Rectal smooth muscle tissue (tissue), 1 donor: ENCODE data around the gene IL1F10.

Experiments used
- H3K27ac ChIP-seq: one replicate; pipeline ENCODE4 v1.7.0; 2013; ENCODE audit warnings: low read depth, low read length, inconsistent platforms
- H3K27me3 ChIP-seq: one replicate; pipeline ENCODE4 v1.7.0; 2013; ENCODE audit warnings: low read length; ENCODE audit not compliant: control insufficient read depth, insufficient read depth
- H3K36me3 ChIP-seq: one replicate; pipeline ENCODE4 v1.7.0; 2013; ENCODE audit warnings: low read length; ENCODE audit not compliant: control insufficient read depth, insufficient read depth
- H3K4me1 ChIP-seq: one replicate; pipeline ENCODE4 v1.7.0; 2013; ENCODE audit warnings: low read length; ENCODE audit not compliant: control insufficient read depth, insufficient read depth
- H3K4me3 ChIP-seq: one replicate; pipeline ENCODE4 v1.7.0; 2013; ENCODE audit warnings: low read length
- H3K9ac ChIP-seq: one replicate; pipeline ENCODE4 v1.7.0; 2013; ENCODE audit warnings: low read length

Gene IL1F10

DNA sequence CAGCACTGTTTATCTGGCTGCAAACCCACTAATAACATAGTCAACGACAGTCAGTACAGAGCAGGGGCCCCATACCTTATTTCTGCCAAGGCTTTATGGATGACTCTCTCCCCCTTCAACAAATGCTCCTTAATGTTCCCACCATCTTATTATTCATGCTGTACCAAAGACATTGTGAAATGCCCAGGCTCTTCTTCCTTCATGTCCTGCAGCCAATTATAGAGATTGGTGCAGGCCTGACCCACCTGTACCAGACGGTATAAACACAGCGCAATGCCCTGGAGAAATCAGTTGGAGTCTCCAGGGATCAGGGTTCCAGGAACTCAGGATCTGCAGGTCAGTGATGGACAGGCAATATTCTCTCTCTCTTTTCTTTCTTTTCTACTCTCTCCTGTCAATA is at the start of gene IL1F10:
TSS of gene IL1F10 (plus strand) at position 290 of the 400 bp plus-strand sequence. CDS start 4,769 bp downstream, outside the sequence.
- Histone ChIP-seq H3K9ac (no peak within 1 kb of the TSS), H3K4me3 (no peak within 1 kb of the TSS), H3K27ac (no peak within 1 kb of the TSS), H3K36me3 (no peaks in the 10 kb centered on the region), H3K4me1 (no peaks in the 10 kb centered on the region), H3K27me3 (no peaks in the 10 kb centered on the region)

GRCh38 chr2:113018509-113018908 is 49.3 kb upstream of the IL1F10 start:
- Histone ChIP-seq H3K4me3 (no peak overlapping the region), H3K27me3 (no peaks in the 10 kb centered on the region), H3K36me3 (no peaks in the 10 kb centered on the region), H3K9ac (no peak overlapping the region), H3K4me1 (no peaks in the 10 kb centered on the region), H3K27ac (no peak overlapping the region)

DNA sequence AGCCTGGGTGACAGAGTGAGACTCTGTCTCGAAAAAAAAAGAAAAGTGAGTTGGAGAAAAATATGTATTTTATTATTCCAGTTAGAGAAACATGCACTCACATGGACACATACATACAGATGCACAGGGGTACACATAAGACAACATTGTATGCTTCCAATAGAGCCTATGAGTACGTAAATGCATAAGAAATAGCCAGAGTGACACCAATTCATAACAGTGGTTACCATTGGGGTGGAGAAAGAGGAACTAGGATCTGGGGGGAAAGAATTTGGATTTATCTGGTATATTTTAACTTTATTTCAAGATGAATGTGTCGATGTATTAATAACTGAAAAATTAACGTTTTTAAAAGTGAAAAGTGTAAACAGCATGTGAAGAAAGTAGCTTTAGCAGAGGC is 46.5 kb upstream of the IL1F10 start:
- Histone ChIP-seq H3K27ac (no peak overlapping the region), H3K4me3 (no peak overlapping the region), H3K27me3 (no peaks in the 10 kb centered on the region), H3K9ac (no peak overlapping the region), H3K4me1 (no peaks in the 10 kb centered on the region), H3K36me3 (no peaks in the 10 kb centered on the region)

- Histone ChIP-seq H3K9ac (no peak overlapping the region), H3K4me3 (no peak overlapping the region), H3K36me3 (no peaks in the 10 kb centered on the region), H3K27me3 (peaks cover 5% of the 10 kb centered on the region), H3K4me1 (no peaks in the 10 kb centered on the region), H3K27ac (no peak overlapping the region)
Measured at GRCh38 chr2:113024764-113025163, 43.0 kb upstream of the IL1F10 start.

- no peak overlapping the region for H3K4me3 ChIP-seq
- no peak overlapping the region for H3K27ac ChIP-seq
- no peaks in the 10 kb centered on the region for H3K36me3 ChIP-seq
- peaks cover 5% of the 10 kb centered on the region for H3K27me3 ChIP-seq
- no peak overlapping the region for H3K9ac ChIP-seq
- H3K4me1 ChIP-seq, result no peaks in the 10 kb centered on the region
Measured at GRCh38 chr2:113025737-113026136, 42.0 kb upstream of the IL1F10 start.

DNA sequence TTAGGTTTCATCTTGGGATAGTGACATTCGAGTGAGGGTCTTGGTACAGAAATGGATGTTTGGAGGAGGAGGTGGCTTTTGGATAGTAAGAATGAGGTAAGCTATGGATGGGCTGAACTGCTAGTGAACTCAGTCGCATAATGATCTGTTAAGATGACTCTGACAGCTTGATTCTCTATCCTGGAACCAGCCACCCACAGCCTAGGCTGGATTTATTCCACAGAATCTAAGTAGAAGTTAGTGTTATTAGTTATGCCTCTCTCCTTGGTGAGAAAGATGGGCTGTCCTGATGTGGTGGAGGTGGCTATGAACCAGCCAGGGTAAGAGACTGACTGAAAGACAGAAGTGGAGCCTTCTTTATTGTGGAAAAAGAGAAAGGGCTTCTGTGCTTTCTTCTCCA is 40.1 kb upstream of the IL1F10 start:
- Histone ChIP-seq H3K27me3 (peaks cover 5% of the 10 kb centered on the region), H3K27ac (no peak overlapping the region)

GRCh38 chr2:113028112-113028511 is 39.7 kb upstream of the IL1F10 start:
- peaks cover 5% of the 10 kb centered on the region for H3K27me3 ChIP-seq
- H3K27ac ChIP-seq, result no peak overlapping the region
- no peak overlapping the region for H3K9ac ChIP-seq
- H3K4me3 ChIP-seq, result no peak overlapping the region
- no peaks in the 10 kb centered on the region for H3K36me3 ChIP-seq
- no peaks in the 10 kb centered on the region for H3K4me1 ChIP-seq

More for the DNA sequence above, 40.1 kb upstream of the IL1F10 start:
- no peak overlapping the region for H3K9ac ChIP-seq
- H3K4me1 ChIP-seq, result no peaks in the 10 kb centered on the region
- no peak overlapping the region for H3K4me3 ChIP-seq
- no peaks in the 10 kb centered on the region for H3K36me3 ChIP-seq

DNA sequence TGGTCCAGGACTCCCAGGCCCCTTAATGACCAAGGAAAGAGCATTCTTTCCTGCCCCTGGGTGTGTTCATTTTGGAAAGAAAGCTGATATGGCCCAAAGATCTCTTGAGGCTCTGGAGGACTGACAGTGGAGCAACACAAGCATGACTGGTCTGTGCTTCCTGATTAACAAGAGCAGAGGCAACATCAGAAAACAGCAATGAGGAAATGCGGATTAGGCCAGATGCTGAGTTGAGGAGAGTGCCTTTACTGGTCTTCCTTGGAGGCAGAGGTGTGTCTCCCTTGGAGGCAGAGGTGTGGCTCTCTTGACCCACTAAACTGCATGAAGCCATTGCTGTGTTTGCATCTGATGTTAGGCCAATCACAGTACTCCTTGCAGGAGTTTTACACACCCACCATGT is 35.0 kb upstream of the IL1F10 start:
- no peaks in the 10 kb centered on the region for H3K36me3 ChIP-seq
- H3K27ac ChIP-seq, result no peak overlapping the region
- no peak overlapping the region for H3K4me3 ChIP-seq
- peaks cover 5% of the 10 kb centered on the region for H3K27me3 ChIP-seq
- no peak overlapping the region for H3K9ac ChIP-seq
- H3K4me1 ChIP-seq, result no peaks in the 10 kb centered on the region

DNA sequence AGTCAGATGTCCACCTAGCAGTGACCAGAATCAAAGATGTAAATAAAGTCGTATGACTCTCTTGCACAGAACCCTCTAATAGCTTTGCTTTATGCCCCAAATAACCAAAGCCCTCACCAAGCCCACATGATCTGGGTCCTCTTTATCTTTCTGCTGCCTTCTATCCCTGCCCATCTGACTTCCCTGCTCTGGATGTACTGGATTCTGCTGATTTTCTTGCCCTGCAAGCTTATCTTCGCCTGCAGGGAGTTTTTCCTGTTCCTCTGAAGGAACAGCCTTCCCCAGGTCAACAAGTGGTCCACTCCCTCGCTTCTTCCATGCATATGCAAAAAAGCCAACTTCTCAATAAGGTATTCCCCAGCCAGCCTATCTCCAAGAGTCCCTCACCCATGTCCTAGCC is 33.8 kb upstream of the IL1F10 start:
- no peaks in the 10 kb centered on the region for H3K36me3 ChIP-seq
- H3K4me1 ChIP-seq, result no peaks in the 10 kb centered on the region
- H3K27me3 ChIP-seq, result peaks cover 4% of the 10 kb centered on the region
- no peak overlapping the region for H3K9ac ChIP-seq
- no peak overlapping the region for H3K4me3 ChIP-seq
- H3K27ac ChIP-seq, result no peak overlapping the region

- no peak overlapping the region for H3K27ac ChIP-seq
Measured at GRCh38 chr2:113036763-113037162, 31.0 kb upstream of the IL1F10 start.

DNA sequence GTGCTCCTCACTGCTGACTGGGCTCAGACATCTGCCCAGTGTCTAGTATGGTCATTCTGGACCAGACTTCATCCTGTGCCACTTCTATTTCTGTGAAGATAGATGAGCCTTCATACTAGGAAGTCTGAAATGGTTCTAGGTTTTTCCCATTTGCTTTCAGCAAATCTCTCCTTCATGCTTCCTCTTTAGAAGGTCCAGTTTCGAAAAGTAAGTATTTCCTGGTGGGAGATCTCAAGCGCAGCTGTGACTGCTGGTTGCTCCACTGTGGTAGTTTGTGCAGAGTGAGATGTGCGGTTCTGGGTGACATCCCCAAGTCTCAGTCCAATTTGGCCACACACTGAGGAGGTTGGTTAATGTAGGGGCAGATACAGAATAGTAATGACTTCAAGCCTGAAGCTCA is 29.5 kb upstream of the IL1F10 start:
- no peak overlapping the region for H3K27ac ChIP-seq

More at GRCh38 chr2:113036763-113037162, 31.0 kb upstream of the IL1F10 start:
- H3K4me3 ChIP-seq, result no peak overlapping the region
- H3K9ac ChIP-seq, result no peak overlapping the region
- H3K36me3 ChIP-seq, result no peaks in the 10 kb centered on the region
- no peaks in the 10 kb centered on the region for H3K27me3 ChIP-seq
- no peaks in the 10 kb centered on the region for H3K4me1 ChIP-seq

DNA sequence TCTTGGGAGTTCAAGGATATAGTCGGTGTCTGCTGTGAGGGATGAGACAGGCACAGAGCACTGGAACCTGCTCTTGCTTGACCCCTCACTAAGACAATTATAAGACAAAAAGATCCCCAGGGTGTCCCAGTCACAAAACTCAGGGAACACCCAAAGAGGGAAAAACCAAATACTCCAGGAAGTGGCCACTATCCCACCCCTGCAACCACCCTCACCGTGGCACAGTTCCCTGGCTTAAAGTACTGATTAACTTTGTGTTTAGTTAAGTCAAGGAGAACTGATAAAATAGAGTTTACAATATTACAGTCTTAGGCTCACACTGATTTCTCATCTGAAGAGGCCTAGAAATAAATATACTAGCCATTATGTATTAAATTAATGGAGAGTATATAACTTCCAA is 28.6 kb upstream of the IL1F10 start:
- Histone ChIP-seq H3K27me3 (no peaks in the 10 kb centered on the region), H3K4me3 (no peak overlapping the region), H3K9ac (no peak overlapping the region), H3K27ac (no peak overlapping the region), H3K4me1 (no peaks in the 10 kb centered on the region), H3K36me3 (no peaks in the 10 kb centered on the region)

More for the DNA sequence above, 29.5 kb upstream of the IL1F10 start:
- no peak overlapping the region for H3K9ac ChIP-seq
- H3K4me3 ChIP-seq, result no peak overlapping the region
- no peaks in the 10 kb centered on the region for H3K36me3 ChIP-seq
- H3K4me1 ChIP-seq, result no peaks in the 10 kb centered on the region
- no peaks in the 10 kb centered on the region for H3K27me3 ChIP-seq

GRCh38 chr2:113039719-113040118 is 28.1 kb upstream of the IL1F10 start:
- no peaks in the 10 kb centered on the region for H3K36me3 ChIP-seq
- H3K9ac ChIP-seq, result no peak overlapping the region
- no peak overlapping the region for H3K27ac ChIP-seq
- no peaks in the 10 kb centered on the region for H3K4me1 ChIP-seq
- H3K4me3 ChIP-seq, result no peak overlapping the region
- H3K27me3 ChIP-seq, result no peaks in the 10 kb centered on the region
